Renal pelvis (tissue), 12 donors: Measurements from ENCODE around the gene CALHM6. TPM values are rescaled to one million over a fixed set of nuclear protein-coding genes. Genes with fewer than 3 reads are reported as not detected.

Experiments
- DNase-seq: peaks from one replicate; pipeline ENCODE4 v3.0.0-alpha.2; 2013
- long read RNA-seq, 16 experiments: transcript quantifications; one replicate each; lab custom pipeline, GENCODE V29; 2026
- polyA plus RNA-seq, 3 donors: library from polyadenylated mRNA; unstranded; fragments of 120-200 nt; gene quantifications; one replicate each; pipeline ENCODE4 v1.2.1, GENCODE V29; 2013; ENCODE audit not compliant: insufficient read length in 3 of 3

The CALHM6 gene
- polyA plus RNA-seq: 1 to 10 TPM in 2 of 3 donors, under 1 TPM in 1; 0.80 to 5.1 (median 3.5) TPM
- long read RNA-seq, donor 1, partial matches to known transcripts: 6 of 7 reads
- long read RNA-seq, donor 1, other reads (novel, unspliced or antisense): 0 of 7 reads
- long read RNA-seq, donor 2, partial matches to known transcripts: 5 of 6 reads
- long read RNA-seq, donor 2, other reads (novel, unspliced or antisense): 0 of 6 reads
- long read RNA-seq, donor 3: 0 reads
- long read RNA-seq, donor 4, partial matches to known transcripts: 6 of 7 reads
- long read RNA-seq, donor 4, other reads (novel, unspliced or antisense): 0 of 7 reads
- long read RNA-seq, donor 5: 0 reads
- long read RNA-seq, donor 6: 0 reads
- long read RNA-seq, donor 7, partial matches to known transcripts: 6 of 7 reads
- long read RNA-seq, donor 7, other reads (novel, unspliced or antisense): 0 of 7 reads
- long read RNA-seq, donor 8, partial matches to known transcripts: 0 of 1 reads
- long read RNA-seq, donor 8, other reads (novel, unspliced or antisense): 0 of 1 reads
- long read RNA-seq, donor 9: 0 reads
- long read RNA-seq, donor 10, partial matches to known transcripts: 0 of 3 reads
- long read RNA-seq, donor 10, other reads (novel, unspliced or antisense): 0 of 3 reads
- long read RNA-seq, donor 11: 0 reads
- long read RNA-seq, donor 12: 0 reads
- long read RNA-seq, donor 13, partial matches to known transcripts: 0 of 1 reads
- long read RNA-seq, donor 13, other reads (novel, unspliced or antisense): 0 of 1 reads
- long read RNA-seq, donor 14, partial matches to known transcripts: 0 of 1 reads
- long read RNA-seq, donor 14, other reads (novel, unspliced or antisense): 0 of 1 reads
- long read RNA-seq, donor 15, partial matches to known transcripts: 14 of 14 reads
- long read RNA-seq, donor 15, other reads (novel, unspliced or antisense): 0 of 14 reads
- long read RNA-seq, donor 16: 0 reads

GRCh38 chr6:116461331-116461931 is at the start of gene CALHM6:
CALHM6 (plus strand) TSS chr6:116461375; CDS start chr6:116461930, 555 bp downstream.
- no peak for DNase-seq

- no peak for DNase-seq
Measured at GRCh38 chr6:116412270-116412669, 48.9 kb upstream of the CALHM6 start.

- DNase-seq: no peak
Measured at GRCh38 chr6:116413357-116413756, 47.8 kb upstream of the CALHM6 start.

- no peak for DNase-seq
Measured at GRCh38 chr6:116417661-116418060, 43.5 kb upstream of the CALHM6 start.

GRCh38 chr6:116419069-116419786 is 41.9 kb upstream of the CALHM6 start:
- no peak for DNase-seq

- no peak for DNase-seq
Measured at GRCh38 chr6:116420341-116420740, 40.8 kb upstream of the CALHM6 start.

GRCh38 chr6:116422238-116422637 is 38.9 kb upstream of the CALHM6 start:
- DNase-seq: no peak

GRCh38 chr6:116424001-116424400 is 37.2 kb upstream of the CALHM6 start:
- no peak for DNase-seq

- DNase-seq: no peak
Measured at GRCh38 chr6:116426551-116426950, 34.6 kb upstream of the CALHM6 start.

- DNase-seq: no peak
Measured at GRCh38 chr6:116429111-116429510, 32.1 kb upstream of the CALHM6 start.

GRCh38 chr6:116430860-116431259 is 30.3 kb upstream of the CALHM6 start:
- DNase-seq: no peak

GRCh38 chr6:116431964-116432595 is 29.1 kb upstream of the CALHM6 start:
- DNase-seq: no peak

- DNase-seq: no peak
Measured at GRCh38 chr6:116433206-116433712, 27.9 kb upstream of the CALHM6 start.

GRCh38 chr6:116434056-116434725 is 27.0 kb upstream of the CALHM6 start:
- no peak for DNase-seq

- no peak for DNase-seq
Measured at GRCh38 chr6:116436586-116436985, 24.6 kb upstream of the CALHM6 start.

GRCh38 chr6:116437656-116438055 is 23.5 kb upstream of the CALHM6 start:
- no peak for DNase-seq

GRCh38 chr6:116438590-116439448 is 22.4 kb upstream of the CALHM6 start:
- peak; percentile 54 for DNase-seq

- DNase-seq: no peak
Measured at GRCh38 chr6:116439522-116440051, 21.6 kb upstream of the CALHM6 start.

- DNase-seq: no peak
Measured at GRCh38 chr6:116443105-116443504, 18.1 kb upstream of the CALHM6 start.
